Tibial nerve (tissue), 4 donors: ENCODE data around the gene FAM171A1.

ENCODE experiments used
- EP300 ChIP-seq, 2 donors: sonication (generic); formaldehyde crosslinking; IDR thresholded peaks; one replicate each; pipeline ENCODE4 v1.6.1; 2017; ENCODE audit warnings: antibody characterized with exemption in 2 of 2, mild to moderate bottlenecking in 1 of 2
- POLR2A ChIP-seq, 2 donors: fragments of 450-650 bp; IDR thresholded peaks; one replicate each; pipeline ENCODE4 v1.6.1; 2017; ENCODE audit warnings: antibody characterized with exemption in 2 of 2, mild to moderate bottlenecking in 2 of 2, moderate library complexity in 2 of 2
- TF ChIP-seq, protein P1 (sequence below), 5 experiments: fragments of 200-600 bp in 3 of 5; fragments of 450-650 bp in 2 of 5; sonication (generic) in 3 of 5; IDR thresholded peaks; one replicate each; pipeline ENCODE4 v1.5.1; 2016 to 2019; ENCODE audit warnings: antibody characterized with exemption in 5 of 5, mild to moderate bottlenecking in 3 of 5, moderate library complexity in 2 of 5

- TF ChIP-seq, protein P1, sequence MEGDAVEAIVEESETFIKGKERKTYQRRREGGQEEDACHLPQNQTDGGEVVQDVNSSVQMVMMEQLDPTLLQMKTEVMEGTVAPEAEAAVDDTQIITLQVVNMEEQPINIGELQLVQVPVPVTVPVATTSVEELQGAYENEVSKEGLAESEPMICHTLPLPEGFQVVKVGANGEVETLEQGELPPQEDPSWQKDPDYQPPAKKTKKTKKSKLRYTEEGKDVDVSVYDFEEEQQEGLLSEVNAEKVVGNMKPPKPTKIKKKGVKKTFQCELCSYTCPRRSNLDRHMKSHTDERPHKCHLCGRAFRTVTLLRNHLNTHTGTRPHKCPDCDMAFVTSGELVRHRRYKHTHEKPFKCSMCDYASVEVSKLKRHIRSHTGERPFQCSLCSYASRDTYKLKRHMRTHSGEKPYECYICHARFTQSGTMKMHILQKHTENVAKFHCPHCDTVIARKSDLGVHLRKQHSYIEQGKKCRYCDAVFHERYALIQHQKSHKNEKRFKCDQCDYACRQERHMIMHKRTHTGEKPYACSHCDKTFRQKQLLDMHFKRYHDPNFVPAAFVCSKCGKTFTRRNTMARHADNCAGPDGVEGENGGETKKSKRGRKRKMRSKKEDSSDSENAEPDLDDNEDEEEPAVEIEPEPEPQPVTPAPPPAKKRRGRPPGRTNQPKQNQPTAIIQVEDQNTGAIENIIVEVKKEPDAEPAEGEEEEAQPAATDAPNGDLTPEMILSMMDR (IDR thresholded peaks at IDR 0.05), result no peak
- no peak for TF ChIP-seq POLR2A (IDR thresholded peaks at IDR 0.05)
- no peak for TF ChIP-seq EP300 (IDR thresholded peaks at IDR 0.05)
These were observed 19.8 kb downstream of the FAM171A1 start for GRCh38 chr10:15351099-15351820.
